Panc1 (cell line): ENCODE measurements around the gene IGFN1. TPM values are rescaled to one million over a fixed set of nuclear protein-coding genes. Genes with fewer than 3 reads are reported as not detected.

Experiments used
- ATAC-seq: fragments of 200-7000 bp; cut with Tn5 transposase; 2 replicates; pipeline ENCODE4 v1.9.1; 2020; ENCODE audit warnings: mild to moderate bottlenecking, moderate library complexity
- BruUV-seq: library from RNA; stranded (reverse); fragments of 400-500 nt; replicated peaks from 2 replicates; lab custom pipeline; 2021; lab: Mats Ljungman, UMichigan
- CTCF ChIA-PET: fragments of 300-600 bp; sonication (Branson Sonifier 250); formaldehyde crosslinking; loops from one replicate; lab custom pipeline; 2022; ENCODE audit warnings: antibody characterized with exemption; lab: Charles Lee
- POLR2A ChIA-PET: fragments of 300-600 bp; sonication (Branson Sonifier 250); formaldehyde crosslinking; loops from one replicate; lab custom pipeline; 2022; ENCODE audit warnings: antibody characterized with exemption; lab: Charles Lee
- DNase-seq: peaks from one replicate; pipeline ENCODE4 v3.0.0-alpha.2; 2010; ENCODE audit warnings: low read depth, low spot score
- H3K27ac ChIP-seq: 2 replicates; pipeline ENCODE4 v1.5.1; 2011; ENCODE audit warnings: mild to moderate bottlenecking, low read length, inconsistent platforms
- H3K27me3 ChIP-seq: fragments of 200-500 bp; sonication (Bioruptor generic); 2 replicates; pipeline ENCODE4 v1.6.0; 2014; ENCODE audit warnings: low read length, inconsistent platforms; ENCODE audit not compliant: control insufficient read depth, insufficient read depth
- H3K36me3 ChIP-seq: fragments of 200-500 bp; sonication (Bioruptor generic); 2 replicates; pipeline ENCODE4 v1.5.1; 2014; ENCODE audit warnings: inconsistent platforms, mild to moderate bottlenecking, low read length, moderate library complexity; ENCODE audit not compliant: control insufficient read depth, insufficient read depth
- H3K4me1 ChIP-seq: 2 replicates; pipeline ENCODE4 v1.5.1; 2011; ENCODE audit warnings: inconsistent platforms, mild to moderate bottlenecking, low read length, moderate library complexity; ENCODE audit not compliant: control insufficient read depth, insufficient read depth
- H3K4me3 ChIP-seq, 2 experiments: 2 replicates each; pipeline ENCODE4 v1.5.1; 2011 to 2012; ENCODE audit warnings: low read depth in 2 of 2, low read length in 2 of 2, mild to moderate bottlenecking in 2 of 2, inconsistent platforms in 1 of 2, moderate library complexity in 1 of 2
- H3K9me3 ChIP-seq: fragments of 200-500 bp; sonication (Bioruptor generic); 2 replicates; pipeline ENCODE4 v1.5.1; 2014; ENCODE audit warnings: low read depth, mild to moderate bottlenecking, inconsistent platforms, low read length, moderate library complexity; ENCODE audit not compliant: control insufficient read depth, insufficient read depth
- POLR2AphosphoS5 ChIP-seq: IDR thresholded peaks from 2 replicates; pipeline ENCODE4 v1.6.1; 2012; ENCODE audit warnings: mild to moderate bottlenecking, low read depth, low read length, moderate library complexity
- SIN3A ChIP-seq: IDR thresholded peaks from 2 replicates; pipeline ENCODE4 v1.6.1; 2012; ENCODE audit warnings: low read depth, mild to moderate bottlenecking, low read length, moderate library complexity, borderline replicate concordance; ENCODE audit not compliant: insufficient read depth
- TCF7L2 ChIP-seq: IDR thresholded peaks from 2 replicates; pipeline ENCODE4 v1.6.1; 2011; ENCODE audit warnings: mild to moderate bottlenecking, low read depth, low read length, inconsistent platforms
- in situ Hi-C: cut with HindIII; loops from 2 replicates; pipeline ENCODE4 v1.10.0; 2016; ENCODE audit warnings: low sequenced_read_pairs, low pct_unique_long_range_greater_than_20kb
- intact Hi-C: fragments of 100-400 bp; cut with micrococcal nuclease; formaldehyde crosslinking; loops from one replicate; pipeline ENCODE4 v1.10.0; 2022; ENCODE audit not compliant: unreplicated experiment
- total RNA-seq: library from RNA; stranded (reverse); gene quantifications from one replicate; pipeline ENCODE4 v1.2.1, GENCODE V29; 2021; ENCODE audit not compliant: unreplicated experiment
- TF ChIP-seq, protein P1 (sequence below): fragments of 450-650 bp; IDR thresholded peaks from 2 replicates; pipeline ENCODE4 v1.5.1; 2017; ENCODE audit warnings: mild to moderate bottlenecking
- TF ChIP-seq, protein P2 (sequence below), 2 experiments: IDR thresholded peaks; 2 replicates each; pipeline ENCODE4 v1.6.1; 2011 to 2012; ENCODE audit warnings: low read depth in 2 of 2, control low read depth in 1 of 2, low read length in 1 of 2, mild to moderate bottlenecking in 1 of 2, moderate library complexity in 1 of 2; ENCODE audit not compliant: insufficient read depth in 1 of 2

Gene IGFN1
- total RNA-seq, 1 experiment from 2014 or later, result not detected

DNA sequence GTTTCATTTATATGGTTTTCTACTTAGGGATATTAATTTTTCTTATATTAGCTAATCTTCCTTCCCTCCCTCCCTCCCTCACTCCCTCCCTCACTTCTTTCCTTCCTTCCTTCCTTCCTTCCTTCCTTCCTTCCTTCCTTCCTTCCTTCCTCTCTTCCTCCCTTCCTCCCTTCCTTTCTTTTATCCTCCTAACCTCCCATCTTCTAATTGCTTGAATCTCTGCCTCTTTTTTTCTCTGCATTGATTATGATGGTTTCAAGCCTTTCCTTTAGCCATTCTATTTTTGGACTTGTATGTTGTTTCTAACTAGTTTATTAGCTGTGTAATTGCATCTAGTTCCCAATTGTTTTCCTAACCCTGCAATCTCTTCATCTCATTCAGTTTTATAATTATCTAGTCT, 75.7 kb downstream of the IGFN1 start:
- DNase-seq (no peak), ATAC-seq (no peak)
- Histone ChIP-seq H3K27me3 (peaks cover 4% of the 10 kb centered on the region; the same call in 1 of the 2 replicates), H3K9me3 (no peaks in the 10 kb centered on the region), H3K4me3 (no peak overlapping the region), H3K27ac (no peak overlapping the region), H3K4me1 (no peaks in the 10 kb centered on the region), H3K36me3 (no peaks in the 10 kb centered on the region)
- intact Hi-C loops (no loop called here), in situ Hi-C loops (no loop called here)
- TF ChIP-seq, protein P1, sequence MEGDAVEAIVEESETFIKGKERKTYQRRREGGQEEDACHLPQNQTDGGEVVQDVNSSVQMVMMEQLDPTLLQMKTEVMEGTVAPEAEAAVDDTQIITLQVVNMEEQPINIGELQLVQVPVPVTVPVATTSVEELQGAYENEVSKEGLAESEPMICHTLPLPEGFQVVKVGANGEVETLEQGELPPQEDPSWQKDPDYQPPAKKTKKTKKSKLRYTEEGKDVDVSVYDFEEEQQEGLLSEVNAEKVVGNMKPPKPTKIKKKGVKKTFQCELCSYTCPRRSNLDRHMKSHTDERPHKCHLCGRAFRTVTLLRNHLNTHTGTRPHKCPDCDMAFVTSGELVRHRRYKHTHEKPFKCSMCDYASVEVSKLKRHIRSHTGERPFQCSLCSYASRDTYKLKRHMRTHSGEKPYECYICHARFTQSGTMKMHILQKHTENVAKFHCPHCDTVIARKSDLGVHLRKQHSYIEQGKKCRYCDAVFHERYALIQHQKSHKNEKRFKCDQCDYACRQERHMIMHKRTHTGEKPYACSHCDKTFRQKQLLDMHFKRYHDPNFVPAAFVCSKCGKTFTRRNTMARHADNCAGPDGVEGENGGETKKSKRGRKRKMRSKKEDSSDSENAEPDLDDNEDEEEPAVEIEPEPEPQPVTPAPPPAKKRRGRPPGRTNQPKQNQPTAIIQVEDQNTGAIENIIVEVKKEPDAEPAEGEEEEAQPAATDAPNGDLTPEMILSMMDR, result no peak
- TF ChIP-seq, protein P2, sequence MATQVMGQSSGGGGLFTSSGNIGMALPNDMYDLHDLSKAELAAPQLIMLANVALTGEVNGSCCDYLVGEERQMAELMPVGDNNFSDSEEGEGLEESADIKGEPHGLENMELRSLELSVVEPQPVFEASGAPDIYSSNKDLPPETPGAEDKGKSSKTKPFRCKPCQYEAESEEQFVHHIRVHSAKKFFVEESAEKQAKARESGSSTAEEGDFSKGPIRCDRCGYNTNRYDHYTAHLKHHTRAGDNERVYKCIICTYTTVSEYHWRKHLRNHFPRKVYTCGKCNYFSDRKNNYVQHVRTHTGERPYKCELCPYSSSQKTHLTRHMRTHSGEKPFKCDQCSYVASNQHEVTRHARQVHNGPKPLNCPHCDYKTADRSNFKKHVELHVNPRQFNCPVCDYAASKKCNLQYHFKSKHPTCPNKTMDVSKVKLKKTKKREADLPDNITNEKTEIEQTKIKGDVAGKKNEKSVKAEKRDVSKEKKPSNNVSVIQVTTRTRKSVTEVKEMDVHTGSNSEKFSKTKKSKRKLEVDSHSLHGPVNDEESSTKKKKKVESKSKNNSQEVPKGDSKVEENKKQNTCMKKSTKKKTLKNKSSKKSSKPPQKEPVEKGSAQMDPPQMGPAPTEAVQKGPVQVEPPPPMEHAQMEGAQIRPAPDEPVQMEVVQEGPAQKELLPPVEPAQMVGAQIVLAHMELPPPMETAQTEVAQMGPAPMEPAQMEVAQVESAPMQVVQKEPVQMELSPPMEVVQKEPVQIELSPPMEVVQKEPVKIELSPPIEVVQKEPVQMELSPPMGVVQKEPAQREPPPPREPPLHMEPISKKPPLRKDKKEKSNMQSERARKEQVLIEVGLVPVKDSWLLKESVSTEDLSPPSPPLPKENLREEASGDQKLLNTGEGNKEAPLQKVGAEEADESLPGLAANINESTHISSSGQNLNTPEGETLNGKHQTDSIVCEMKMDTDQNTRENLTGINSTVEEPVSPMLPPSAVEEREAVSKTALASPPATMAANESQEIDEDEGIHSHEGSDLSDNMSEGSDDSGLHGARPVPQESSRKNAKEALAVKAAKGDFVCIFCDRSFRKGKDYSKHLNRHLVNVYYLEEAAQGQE (IDR thresholded peaks at IDR 0.05; ENCODE audit: insufficient read depth in 1 of 2, low read depth in 2 of 2, low read length in 1 of 2), result no peak
- TF ChIP-seq TCF7L2 (no peak), SIN3A (no peak), POLR2AphosphoS5 (no peak)
- ChIA-PET POLR2A (interaction anchor here (0.5 kb wide), 1 partner anchor 587 kb away, joined by 3 read pairs; no protein-coding TSS in a partner anchor), CTCF (no interaction called here)
- no TSS peak for BruUV-seq

DNA sequence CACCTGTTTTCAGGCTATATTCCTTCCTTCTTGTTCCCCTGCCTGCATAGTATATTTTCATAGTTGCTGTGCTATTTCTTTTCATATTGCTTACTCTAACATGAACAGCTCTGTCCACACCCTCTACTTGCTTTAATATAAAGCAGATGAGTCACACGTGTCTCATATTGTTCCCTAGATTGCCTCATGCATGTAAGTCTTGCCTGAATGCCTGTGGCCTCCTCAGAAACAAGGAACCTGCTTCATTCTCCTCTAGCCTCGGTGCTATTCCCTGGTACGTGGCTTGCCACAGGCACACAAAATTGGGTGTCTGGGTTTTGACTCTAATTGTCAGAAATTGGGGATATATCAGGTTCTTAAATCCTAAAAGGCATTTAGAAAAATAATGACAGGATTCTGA, 76.2 kb downstream of the IGFN1 start:
- Histone ChIP-seq H3K27ac (no peak overlapping the region), H3K4me3 (no peak overlapping the region), H3K4me1 (no peaks in the 10 kb centered on the region), H3K27me3 (peaks cover 4% of the 10 kb centered on the region; the same call in 1 of the 2 replicates), H3K9me3 (no peaks in the 10 kb centered on the region), H3K36me3 (no peaks in the 10 kb centered on the region)
- no TSS peak for BruUV-seq
- peak; percentile 88 for DNase-seq
- intact Hi-C loops (no loop called here), in situ Hi-C loops (no loop called here)
- CTCF ChIA-PET, result no interaction called here
- ATAC-seq, result 0 out of 2 replicates have a peak, but pooled peaks have one; percentile 55
- TF ChIP-seq POLR2AphosphoS5 (no peak), SIN3A (no peak), TCF7L2 (no peak)
- TF ChIP-seq, protein P1, result no peak
- TF ChIP-seq, protein P2 (IDR thresholded peaks at IDR 0.05; ENCODE audit: insufficient read depth in 1 of 2, low read depth in 2 of 2, low read length in 1 of 2), result no peak
- POLR2A ChIA-PET, result no interaction called here
